GM12878 (cell line): ENCODE measurements around the gene SEC23A.

Experiments
- E2F4 ChIP-seq: IDR thresholded peaks from 2 replicates; pipeline ENCODE4 v1.6.1; 2012; ENCODE audit warnings: low read depth, low read length, improper control_type of control experiment
- HDAC2 ChIP-seq: fragments of 200-600 bp; sonication (generic); IDR thresholded peaks from 2 replicates; pipeline ENCODE4 v1.6.1; 2017
- TBL1XR1 ChIP-seq: IDR thresholded peaks from 2 replicates; pipeline ENCODE4 v1.6.1; 2012; ENCODE audit warnings: low read depth, low read length, improper control_type of control experiment
- ZNF384 ChIP-seq: IDR thresholded peaks from 2 replicates; pipeline ENCODE4 v1.6.1; 2012; ENCODE audit warnings: low read depth, mild to moderate bottlenecking, low read length, improper control_type of control experiment, borderline replicate concordance
- TF ChIP-seq, protein P1 (sequence below), 3 experiments: IDR thresholded peaks in 2 of 3; conservative IDR thresholded peaks in 1 of 3; 2 replicates each; pipeline ENCODE4 v1.5.1; 2011; ENCODE audit warnings: low read depth in 3 of 3, low read length in 3 of 3, mild to moderate bottlenecking in 3 of 3, control low read depth in 2 of 3, moderate library complexity in 2 of 3, inconsistent platforms in 1 of 3, mixed read lengths in 1 of 3; ENCODE audit not compliant: control insufficient read depth in 2 of 3, insufficient read depth in 1 of 3; ENCODE audit errors: extremely low read depth in 1 of 3

DNA sequence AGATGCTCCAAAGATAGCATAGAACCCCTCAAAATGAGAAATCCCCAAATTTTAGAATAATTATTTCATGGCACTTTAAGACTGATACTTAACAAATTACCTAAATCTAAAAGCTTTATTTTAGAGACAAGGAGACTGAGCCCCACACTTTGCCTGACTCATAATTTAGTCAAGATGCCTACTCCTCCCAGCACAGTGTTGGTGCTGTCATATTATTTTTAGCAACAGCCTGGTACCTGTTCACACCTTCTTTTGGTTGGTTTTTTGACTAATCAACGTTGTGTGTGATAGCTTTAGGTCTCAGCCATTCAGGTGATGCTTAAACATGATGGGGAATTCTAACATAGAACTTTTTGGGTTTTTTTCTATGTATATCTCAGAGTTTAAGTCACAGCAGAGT, 120.2 kb downstream of the SEC23A start:
- TF ChIP-seq HDAC2 (no peak), TBL1XR1 (no peak), E2F4 (no peak), ZNF384 (no peak)
- TF ChIP-seq, protein P1, sequence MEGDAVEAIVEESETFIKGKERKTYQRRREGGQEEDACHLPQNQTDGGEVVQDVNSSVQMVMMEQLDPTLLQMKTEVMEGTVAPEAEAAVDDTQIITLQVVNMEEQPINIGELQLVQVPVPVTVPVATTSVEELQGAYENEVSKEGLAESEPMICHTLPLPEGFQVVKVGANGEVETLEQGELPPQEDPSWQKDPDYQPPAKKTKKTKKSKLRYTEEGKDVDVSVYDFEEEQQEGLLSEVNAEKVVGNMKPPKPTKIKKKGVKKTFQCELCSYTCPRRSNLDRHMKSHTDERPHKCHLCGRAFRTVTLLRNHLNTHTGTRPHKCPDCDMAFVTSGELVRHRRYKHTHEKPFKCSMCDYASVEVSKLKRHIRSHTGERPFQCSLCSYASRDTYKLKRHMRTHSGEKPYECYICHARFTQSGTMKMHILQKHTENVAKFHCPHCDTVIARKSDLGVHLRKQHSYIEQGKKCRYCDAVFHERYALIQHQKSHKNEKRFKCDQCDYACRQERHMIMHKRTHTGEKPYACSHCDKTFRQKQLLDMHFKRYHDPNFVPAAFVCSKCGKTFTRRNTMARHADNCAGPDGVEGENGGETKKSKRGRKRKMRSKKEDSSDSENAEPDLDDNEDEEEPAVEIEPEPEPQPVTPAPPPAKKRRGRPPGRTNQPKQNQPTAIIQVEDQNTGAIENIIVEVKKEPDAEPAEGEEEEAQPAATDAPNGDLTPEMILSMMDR (IDR thresholded peaks at IDR 0.05 in 2 of 3, conservative IDR thresholded peaks at IDR 0.05 in 1 of 3; ENCODE audit: control insufficient read depth in 2 of 3, extremely low read depth in 1 of 3, insufficient read depth in 1 of 3, low read depth in 3 of 3, low read length in 3 of 3), result no peak
